ENCODE results near the gene PABPC1L.

- TF ChIP-seq CTCF (IDR thresholded peaks at IDR 0.05) (no peak), POLR2A (IDR thresholded peaks at IDR 0.05) (no peak)
These were observed 72.0 kb downstream of the PABPC1L start for GRCh38 chr20:44981736-44982406.
